Prostate gland (tissue), 2 donors: ENCODE results near the gene MAP7D2.

Source experiments
- CTCF ChIP-seq, 4 experiments: fragments of 200-600 bp in 2 of 4; fragments of 450-650 bp in 2 of 4; sonication (generic) in 2 of 4; IDR thresholded peaks; 1 replicate in 3 of 4; 2 replicates in 1 of 4; pipeline ENCODE4 v1.5.1; 2016 to 2019; ENCODE audit warnings: antibody characterized with exemption in 4 of 4, mild to moderate bottlenecking in 2 of 4, moderate library complexity in 2 of 4
- POLR2A ChIP-seq: fragments of 450-650 bp; IDR thresholded peaks from one replicate; pipeline ENCODE4 v1.6.1; 2016; ENCODE audit warnings: antibody characterized with exemption, mild to moderate bottlenecking

GRCh38 chrX:20007962-20008622 is 108.6 kb downstream of the MAP7D2 start:
- TF ChIP-seq CTCF (IDR thresholded peaks at IDR 0.05) = no peak
- no peak for TF ChIP-seq POLR2A
